DND-41 (cell line): Measurements from ENCODE around the gene CCDC91.

Experiments used
- ATAC-seq: fragments of 200-7000 bp; cut with Tn5 transposase; 3 replicates; pipeline ENCODE4 v1.9.1; 2021; ENCODE audit warnings: low read depth; ENCODE audit not compliant: insufficient read depth
- DNase-seq: peaks from one replicate; pipeline ENCODE4 v3.0.0-alpha.2; 2020
- H2AFZ ChIP-seq: 2 replicates; pipeline ENCODE4 v1.6.0; 2012; ENCODE audit warnings: low read depth, low read length
- H3K27ac ChIP-seq: 2 replicates; pipeline ENCODE4 v1.5.1; 2012; ENCODE audit warnings: low read length, inconsistent platforms
- H3K27me3 ChIP-seq: fragments of 200-600 bp; sonication (generic); 2 replicates; pipeline ENCODE4 v1.6.0; 2012; ENCODE audit warnings: low read length, mild to moderate bottlenecking, inconsistent platforms; ENCODE audit not compliant: insufficient read depth, poor library complexity
- H3K36me3 ChIP-seq: 2 replicates; pipeline ENCODE4 v1.5.1; 2012; ENCODE audit warnings: low read length, inconsistent platforms; ENCODE audit not compliant: insufficient read depth
- H3K4me1 ChIP-seq: 2 replicates; pipeline ENCODE4 v1.5.1; 2012; ENCODE audit warnings: mild to moderate bottlenecking, low read length; ENCODE audit not compliant: insufficient read depth
- H3K4me2 ChIP-seq: 2 replicates; pipeline ENCODE4 v1.6.0; 2012; ENCODE audit warnings: mild to moderate bottlenecking, moderate library complexity, low read length, inconsistent platforms; ENCODE audit not compliant: insufficient read depth
- H3K4me3 ChIP-seq, 2 experiments: fragments of 200-600 bp in 1 of 2; shearing (Covaris generic) in 1 of 2; 2 replicates each; pipeline ENCODE4 v1.5.1; 2012 to 2016; ENCODE audit warnings: inconsistent platforms in 2 of 2, low read length in 2 of 2, mild to moderate bottlenecking in 2 of 2, low read depth in 1 of 2, moderate library complexity in 1 of 2
- H3K79me2 ChIP-seq: 2 replicates; pipeline ENCODE4 v1.6.0; 2012; ENCODE audit warnings: low read length, inconsistent platforms; ENCODE audit not compliant: insufficient read depth
- H3K9ac ChIP-seq: 2 replicates; pipeline ENCODE4 v1.6.0; 2012; ENCODE audit warnings: low read depth, mild to moderate bottlenecking, inconsistent platforms, low read length, moderate library complexity
- H3K9me3 ChIP-seq: 2 replicates; pipeline ENCODE4 v1.5.1; 2012; ENCODE audit warnings: low read length, moderate library complexity, mild to moderate bottlenecking, inconsistent platforms; ENCODE audit not compliant: insufficient read depth, severe bottlenecking
- H4K20me1 ChIP-seq: 2 replicates; pipeline ENCODE4 v1.6.0; 2012; ENCODE audit warnings: low read length; ENCODE audit not compliant: insufficient read depth
- CTCF ChIP-seq: IDR thresholded peaks from 2 replicates; pipeline ENCODE4 v1.5.1; 2012; ENCODE audit warnings: borderline replicate concordance, low read length, moderate library complexity, mild to moderate bottlenecking; ENCODE audit not compliant: poor library complexity, severe bottlenecking; ENCODE audit errors: extremely low read depth
- EZH2 ChIP-seq: IDR thresholded peaks from 3 replicates; pipeline ENCODE4 v1.6.1; 2012; ENCODE audit warnings: borderline replicate concordance, low read depth, mild to moderate bottlenecking, moderate library complexity, low read length, inconsistent platforms; ENCODE audit not compliant: severe bottlenecking

Gene CCDC91

GRCh38 chr12:28456934-28457710 is 266.9 kb downstream of the CCDC91 start:
- Histone ChIP-seq H3K4me3 (no peak overlapping the region), H3K9me3 (no peaks in the 10 kb centered on the region), H3K27ac (no peak overlapping the region), H3K79me2 (no peaks in the 10 kb centered on the region), H3K9ac (no peak overlapping the region), H3K4me1 (no peaks in the 10 kb centered on the region), H2AFZ (no peak overlapping the region), H3K36me3 (peaks cover 26% of the 10 kb centered on the region; the same call in 1 of the 2 replicates), H4K20me1 (no peaks in the 10 kb centered on the region), H3K27me3 (no peaks in the 10 kb centered on the region), H3K4me2 (no peak overlapping the region)
- TF ChIP-seq CTCF (no peak), EZH2 (no peak)
- DNase-seq (no peak), ATAC-seq (no peak)

DNA sequence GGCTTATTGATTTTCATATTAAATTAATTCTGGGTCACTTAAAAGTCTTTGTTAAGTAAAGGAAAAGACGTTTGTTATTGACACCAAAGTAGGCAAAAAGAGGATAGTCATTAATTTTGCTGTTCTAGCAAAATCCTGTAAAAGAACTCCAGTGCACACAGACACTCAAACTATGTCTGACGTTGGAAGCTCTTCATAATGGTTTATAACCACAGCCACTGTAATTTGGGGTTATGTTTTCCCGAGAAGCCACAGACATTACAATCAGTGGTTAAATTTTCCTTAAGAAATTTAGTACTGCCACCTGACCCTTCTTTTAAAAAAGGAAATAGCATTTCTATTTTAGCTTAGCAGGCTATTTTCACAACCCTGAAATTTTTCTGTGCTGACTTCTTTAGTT is 267.5 kb downstream of the CCDC91 start:
- Histone ChIP-seq H3K36me3 (peaks cover 26% of the 10 kb centered on the region; the same call in 1 of the 2 replicates), H3K4me2 (no peak overlapping the region), H2AFZ (no peak overlapping the region), H3K79me2 (no peaks in the 10 kb centered on the region), H3K9ac (no peak overlapping the region), H3K9me3 (no peaks in the 10 kb centered on the region), H4K20me1 (no peaks in the 10 kb centered on the region), H3K4me3 (no peak overlapping the region), H3K27me3 (no peaks in the 10 kb centered on the region), H3K27ac (no peak overlapping the region), H3K4me1 (no peaks in the 10 kb centered on the region)
- TF ChIP-seq EZH2: no peak
- TF ChIP-seq CTCF: no peak
- no peak for DNase-seq
- ATAC-seq: no peak

DNA sequence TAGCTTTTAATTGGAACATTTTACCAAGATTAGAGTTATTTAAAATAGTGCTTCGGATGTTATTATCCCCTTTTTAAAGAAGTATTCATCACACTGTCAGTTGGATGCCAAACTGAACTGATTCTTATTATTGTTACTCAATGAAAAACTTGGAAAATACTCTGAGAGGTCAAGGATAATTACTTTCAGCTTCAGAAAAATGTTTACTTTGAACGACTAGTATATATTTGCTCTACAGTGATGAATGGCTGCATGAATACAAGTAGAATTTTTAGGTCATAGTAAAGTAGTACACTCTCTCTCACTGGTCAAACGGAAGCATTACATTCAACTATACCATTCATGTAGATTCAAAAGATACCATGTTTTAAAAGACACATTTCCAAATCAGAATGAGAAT is 269.2 kb downstream of the CCDC91 start:
- Histone ChIP-seq H3K27ac (no peak overlapping the region), H4K20me1 (no peaks in the 10 kb centered on the region), H3K4me3 (no peak overlapping the region), H3K9me3 (no peaks in the 10 kb centered on the region), H3K27me3 (no peaks in the 10 kb centered on the region), H2AFZ (no peak overlapping the region), H3K4me2 (no peak overlapping the region), H3K79me2 (no peaks in the 10 kb centered on the region), H3K9ac (no peak overlapping the region), H3K36me3 (peaks cover 30% of the 10 kb centered on the region; the same call in 1 of the 2 replicates), H3K4me1 (no peaks in the 10 kb centered on the region)
- ATAC-seq (no peak), DNase-seq (no peak)
- no peak for TF ChIP-seq EZH2
- no peak for TF ChIP-seq CTCF
